Stimulated activated CD4-positive, alpha-beta T cell treated with anti-CD3 and anti-CD28 coated beads, TNF-alpha, amount 100 ng/mL, for 1 hour (primary cell): ENCODE data around the gene NR3C2.

ENCODE experiments used
- DNase-seq, 3 donors: peaks; one replicate each; pipeline ENCODE4 v3.0.0-alpha.2; 2020; ENCODE audit warnings: low read depth in 3 of 3, low spot score in 1 of 3

Gene NR3C2

DNA sequence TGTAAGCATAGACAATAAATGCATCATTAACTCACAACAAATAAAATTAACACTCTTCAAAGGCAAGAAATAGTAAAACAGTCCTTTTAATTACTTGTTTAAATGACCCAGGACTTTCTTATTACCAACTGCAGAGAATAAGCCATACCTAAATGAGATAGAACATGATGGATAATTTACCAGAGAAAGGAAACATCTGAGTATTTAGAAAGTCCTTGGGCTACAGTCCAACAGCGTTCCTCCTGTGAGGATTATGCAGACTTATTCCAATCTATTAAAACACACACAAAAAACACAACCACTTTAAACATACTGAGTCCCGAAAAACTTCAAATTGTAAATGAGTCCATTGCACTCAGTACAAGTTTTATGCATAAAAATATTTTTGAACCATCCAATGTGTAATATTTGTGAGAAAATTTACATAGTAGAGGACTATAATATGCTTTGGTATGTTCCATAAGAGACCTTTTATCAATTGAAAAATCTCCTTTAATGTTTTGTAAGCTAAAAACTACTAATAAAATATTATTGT, 129.2 kb downstream of the NR3C2 start:
- DNase-seq = no peak

DNA sequence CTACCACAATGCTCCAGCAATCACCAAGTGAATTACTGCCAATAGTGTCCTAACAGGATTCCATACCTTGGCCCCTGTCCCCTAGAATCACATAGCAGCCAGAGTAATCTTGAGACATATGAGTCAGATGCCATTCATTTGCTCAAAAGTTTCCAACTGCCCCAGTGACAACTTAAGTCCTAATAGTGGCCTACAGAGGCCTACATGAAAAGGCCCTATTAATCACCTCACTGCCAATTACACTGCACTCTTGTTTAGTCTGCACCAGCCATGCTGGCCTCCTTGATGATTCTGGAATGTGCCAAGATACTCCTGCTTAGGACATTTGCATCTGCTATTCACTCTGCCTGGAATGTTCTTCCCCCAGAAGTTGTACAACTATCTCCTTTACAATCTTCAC, 130.7 kb downstream of the NR3C2 start:
- no peak for DNase-seq

GRCh38 chr4:148310756-148311155, 131.5 kb downstream of the NR3C2 start:
- DNase-seq = no peak

GRCh38 chr4:148305751-148306150, 136.5 kb downstream of the NR3C2 start:
- DNase-seq = no peak

- no peak for DNase-seq
Measured at GRCh38 chr4:148302416-148302815, 139.8 kb downstream of the NR3C2 start.

DNA sequence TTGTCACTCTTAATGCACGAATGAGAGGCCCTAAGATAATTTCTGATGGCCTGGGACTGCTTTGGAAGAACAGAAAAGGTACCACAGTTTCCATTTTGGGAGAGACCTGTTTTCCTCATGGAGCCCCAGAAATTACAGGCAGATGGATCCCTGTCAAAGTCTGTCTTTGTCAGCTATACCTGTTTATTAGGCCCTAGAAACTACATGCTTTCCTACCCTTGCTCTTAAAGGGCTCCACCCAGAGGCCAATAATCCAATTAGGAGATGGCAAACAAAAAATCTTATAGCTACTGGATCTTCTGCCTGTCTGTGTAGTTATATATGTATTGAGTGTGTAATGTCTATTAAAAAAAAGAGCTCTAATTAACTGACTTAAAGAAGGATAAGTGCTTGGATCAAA, 141.3 kb downstream of the NR3C2 start:
- DNase-seq = no peak

GRCh38 chr4:148299337-148299736, 142.9 kb downstream of the NR3C2 start:
- no peak for DNase-seq

GRCh38 chr4:148296498-148296897, 145.7 kb downstream of the NR3C2 start:
- DNase-seq = no peak

GRCh38 chr4:148295642-148296041, 146.6 kb downstream of the NR3C2 start:
- DNase-seq = no peak

- no peak for DNase-seq
Measured at GRCh38 chr4:148293571-148293970, 148.6 kb downstream of the NR3C2 start.

DNA sequence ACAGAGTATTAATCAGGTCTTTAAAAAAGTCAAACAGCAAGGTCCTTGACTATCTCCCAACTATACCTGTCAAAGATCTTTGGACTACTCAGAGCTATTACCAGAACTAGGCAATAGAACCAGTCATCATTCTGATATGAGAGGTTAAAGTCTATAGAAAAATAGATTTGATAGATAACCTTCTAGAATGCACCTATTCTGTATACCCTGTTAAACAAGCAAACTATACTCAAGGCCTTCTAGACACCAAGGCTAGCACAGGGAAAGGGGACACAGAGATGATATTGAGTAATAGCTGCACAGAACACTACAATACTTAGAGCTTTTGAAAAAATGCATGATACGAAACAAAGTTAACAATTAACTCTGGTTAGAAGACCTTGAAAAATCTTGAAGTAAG, 149.5 kb downstream of the NR3C2 start:
- no peak for DNase-seq

- DNase-seq = no peak
Measured at GRCh38 chr4:148289740-148290139, 152.5 kb downstream of the NR3C2 start.

DNA sequence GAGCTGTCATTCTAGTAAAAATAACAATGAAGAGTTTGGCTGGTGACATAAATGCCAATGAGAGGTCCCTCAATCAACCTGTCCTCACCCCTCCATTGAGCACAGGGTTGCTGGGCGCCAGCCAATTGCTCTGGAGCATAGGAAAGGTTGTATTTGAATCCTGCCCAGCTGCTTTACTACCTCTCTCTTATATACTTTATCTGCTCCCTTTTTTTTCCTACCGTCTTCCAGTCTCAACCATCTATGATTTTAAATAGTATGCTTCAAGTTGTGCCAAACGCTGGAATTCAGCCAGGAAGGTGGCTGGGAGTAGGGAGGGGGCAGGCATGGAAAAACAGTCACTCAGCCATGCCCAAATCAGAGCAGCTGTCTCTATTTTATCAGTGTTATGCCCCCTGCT, 153.8 kb downstream of the NR3C2 start:
- no peak for DNase-seq

- no peak for DNase-seq
Measured at GRCh38 chr4:148287111-148287510, 155.1 kb downstream of the NR3C2 start.

- no peak for DNase-seq
Measured at GRCh38 chr4:148286012-148286411, 156.2 kb downstream of the NR3C2 start.

DNA sequence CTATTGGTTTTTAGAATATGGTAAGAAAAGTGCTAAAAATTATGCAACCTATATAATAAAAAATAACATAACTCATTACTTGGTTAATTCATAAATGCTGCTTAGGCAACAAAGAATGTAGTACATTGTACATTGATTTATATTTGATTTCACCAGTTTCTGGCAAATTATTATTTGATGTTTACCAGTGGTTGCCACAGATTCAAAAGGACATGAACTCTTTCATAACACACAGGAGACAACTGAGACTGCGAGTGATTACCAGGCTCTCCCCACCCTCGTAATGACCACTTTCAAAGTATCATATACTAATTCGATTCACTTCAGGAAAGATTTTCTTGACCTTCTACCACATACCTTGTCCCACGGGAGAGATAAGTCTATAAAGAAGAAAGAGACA, 158.5 kb downstream of the NR3C2 start:
- no peak for DNase-seq

- DNase-seq = no peak
Measured at GRCh38 chr4:148278310-148278709, 163.9 kb downstream of the NR3C2 start.

DNA sequence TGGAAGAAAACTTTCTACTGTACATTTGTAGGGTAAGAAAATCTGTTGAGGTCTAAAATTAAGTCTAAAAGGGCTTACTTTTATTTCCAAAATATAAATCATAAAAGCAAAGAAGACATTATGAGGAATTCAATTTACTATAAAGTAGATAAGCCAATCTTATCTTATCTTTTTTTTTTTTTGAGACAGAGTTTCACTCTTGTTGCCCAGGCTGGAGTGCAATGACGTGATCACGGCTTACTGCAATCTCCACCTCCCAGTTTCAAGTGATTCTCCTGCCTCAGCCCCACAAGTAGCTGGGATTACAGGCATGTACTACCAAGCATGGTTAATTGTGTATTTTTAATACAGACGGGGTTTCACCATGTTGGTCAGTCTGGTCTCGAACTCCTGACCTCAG, 166.9 kb downstream of the NR3C2 start:
- DNase-seq = no peak

DNA sequence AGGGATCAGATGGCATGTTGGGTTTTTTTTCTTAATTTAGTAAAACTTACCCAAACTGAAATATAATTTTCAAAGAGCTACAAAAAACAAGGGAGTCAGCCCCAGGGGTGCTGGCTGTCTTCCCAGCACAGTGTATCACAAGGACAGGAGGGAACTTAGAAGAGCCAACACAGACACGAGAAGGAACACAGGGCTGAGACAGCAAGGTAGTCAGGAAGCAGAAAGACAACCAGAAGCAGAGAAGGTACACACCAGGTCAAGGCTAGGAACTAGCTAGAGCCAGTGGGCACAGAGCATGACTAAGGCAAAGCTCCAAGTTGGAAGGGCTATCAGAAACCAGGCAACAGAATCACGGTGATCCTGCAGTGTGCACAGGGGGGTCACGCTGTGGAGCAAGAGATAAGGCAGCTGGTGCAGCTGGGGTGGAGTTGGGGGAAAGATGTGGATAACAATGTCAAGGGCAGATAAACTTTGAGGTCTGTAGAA, 168.7 kb downstream of the NR3C2 start:
- no peak for DNase-seq

- DNase-seq = no peak
Measured at GRCh38 chr4:148271166-148271565, 171.0 kb downstream of the NR3C2 start.

DNA sequence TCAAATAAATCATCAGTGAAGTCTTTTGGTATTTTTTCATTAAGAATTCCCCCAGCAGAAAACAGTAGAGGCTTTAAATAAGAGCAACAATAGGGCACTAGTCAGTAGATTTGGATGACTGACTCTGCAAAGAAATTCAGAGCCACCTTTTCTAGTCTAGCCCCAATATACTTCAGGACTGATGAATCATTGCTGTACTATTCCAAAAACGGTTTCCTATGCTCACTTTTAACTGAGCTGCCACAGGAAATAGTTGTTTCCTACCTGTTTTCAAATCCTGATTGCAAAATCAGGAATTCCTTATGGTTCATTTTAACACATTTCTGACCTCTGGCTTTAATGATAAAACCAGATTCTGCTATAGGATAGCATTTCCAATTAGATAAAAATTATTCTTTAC, 171.6 kb downstream of the NR3C2 start:
- DNase-seq = no peak

DNA sequence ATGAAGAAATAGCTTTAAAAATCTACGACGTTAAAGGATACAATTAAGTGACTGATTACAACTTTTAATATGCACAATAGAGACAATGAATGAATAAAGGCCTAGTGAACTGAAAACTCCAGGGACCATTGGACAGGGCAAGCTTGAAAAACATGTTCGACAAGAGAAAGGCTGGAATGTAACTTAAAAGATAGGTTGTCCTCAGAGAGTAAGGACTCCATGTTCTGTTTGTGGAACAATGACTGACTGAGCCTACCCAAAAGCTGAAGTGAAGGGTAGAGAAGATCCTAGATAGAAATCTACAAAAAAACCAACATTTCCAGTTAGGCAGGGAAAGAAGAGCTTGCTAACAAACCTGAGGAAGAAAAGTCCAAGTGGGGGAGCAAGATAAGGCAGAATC, 173.4 kb downstream of the NR3C2 start:
- no peak for DNase-seq

DNA sequence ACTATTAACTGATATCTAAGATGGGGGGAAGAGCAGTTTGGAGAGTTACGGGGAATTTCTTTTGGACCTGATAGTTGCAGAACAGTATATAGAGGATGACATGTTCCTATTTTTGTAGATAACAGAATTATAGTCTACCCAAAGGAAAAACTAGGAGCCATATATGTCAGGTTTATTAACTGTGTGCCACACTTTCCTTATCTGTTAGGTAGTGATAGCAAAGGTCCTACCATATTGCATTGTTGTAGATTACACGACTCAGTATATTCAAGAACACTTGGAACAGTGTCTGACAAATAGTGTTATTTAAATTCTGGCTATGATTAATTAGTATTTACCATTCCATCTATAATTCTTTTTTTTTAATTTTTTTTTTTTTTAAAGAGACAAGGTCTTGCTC, 175.3 kb downstream of the NR3C2 start:
- no peak for DNase-seq

DNA sequence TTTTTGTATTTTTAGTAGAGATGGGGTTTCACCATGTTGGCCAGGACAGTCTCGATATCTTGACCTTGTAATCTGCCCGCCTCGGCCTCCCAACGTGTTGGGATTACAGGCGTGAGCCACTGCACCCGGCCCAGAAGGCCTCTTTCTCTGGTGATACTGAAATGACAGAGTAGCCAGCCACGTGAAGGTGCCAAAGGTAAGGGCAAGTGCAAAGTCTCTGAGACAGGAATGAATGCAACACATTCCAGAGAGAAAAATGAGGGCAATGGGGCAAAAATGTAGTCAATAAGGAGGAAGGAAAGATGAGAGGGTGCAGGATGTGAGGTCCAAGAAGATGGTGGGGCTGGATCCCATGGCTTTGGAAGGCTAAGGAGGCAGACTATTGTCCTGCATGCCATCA, 176.0 kb downstream of the NR3C2 start:
- no peak for DNase-seq
